Neural crest cell (in vitro differentiated cells): Measurements from ENCODE around the gene CAPN8. TPM values are rescaled to one million over a fixed set of nuclear protein-coding genes. Genes with fewer than 3 reads are reported as not detected.
A peak's percentile ranks its signal among the peaks of the same experiment; 100 is the strongest.

Source experiments
- DNase-seq: peaks from one replicate; pipeline ENCODE4 v3.0.0; 2021; ENCODE audit warnings: low read depth, mixed read lengths, low spot score
- H3K27ac Mint-ChIP-seq: one replicate; pipeline ENCODE4 v1.8.0; 2021; ENCODE audit warnings: mild to moderate bottlenecking, mixed read lengths; ENCODE audit not compliant: unreplicated experiment
- H3K27me3 Mint-ChIP-seq: 2 replicates; pipeline ENCODE4 v1.8.0; 2021; ENCODE audit warnings: low read depth, mild to moderate bottlenecking, mixed read lengths
- H3K36me3 Mint-ChIP-seq: 2 replicates; pipeline ENCODE4 v1.8.0; 2021; ENCODE audit warnings: low read depth, mild to moderate bottlenecking, mixed read lengths
- H3K4me1 Mint-ChIP-seq: 2 replicates; pipeline ENCODE4 v1.8.0; 2021; ENCODE audit warnings: mixed read lengths
- H3K4me3 Mint-ChIP-seq: one replicate; pipeline ENCODE4 v1.8.0; 2021; ENCODE audit warnings: mild to moderate bottlenecking, mixed read lengths
- H3K9me3 Mint-ChIP-seq: 2 replicates; pipeline ENCODE4 v1.8.0; 2021; ENCODE audit warnings: mixed read lengths
- CTCF ChIP-seq: fragments of 200-600 bp; sonication (generic); conservative IDR thresholded peaks from 2 replicates; pipeline ENCODE4 v1.5.0; 2021; ENCODE audit warnings: antibody characterized with exemption, mild to moderate bottlenecking
- total RNA-seq: library from RNA; stranded (reverse); gene quantifications from 2 replicates; pipeline ENCODE4 v1.2.1, GENCODE V29; 2021

The CAPN8 gene
- total RNA-seq, 1 donor from 2014 or later: not detected

DNA sequence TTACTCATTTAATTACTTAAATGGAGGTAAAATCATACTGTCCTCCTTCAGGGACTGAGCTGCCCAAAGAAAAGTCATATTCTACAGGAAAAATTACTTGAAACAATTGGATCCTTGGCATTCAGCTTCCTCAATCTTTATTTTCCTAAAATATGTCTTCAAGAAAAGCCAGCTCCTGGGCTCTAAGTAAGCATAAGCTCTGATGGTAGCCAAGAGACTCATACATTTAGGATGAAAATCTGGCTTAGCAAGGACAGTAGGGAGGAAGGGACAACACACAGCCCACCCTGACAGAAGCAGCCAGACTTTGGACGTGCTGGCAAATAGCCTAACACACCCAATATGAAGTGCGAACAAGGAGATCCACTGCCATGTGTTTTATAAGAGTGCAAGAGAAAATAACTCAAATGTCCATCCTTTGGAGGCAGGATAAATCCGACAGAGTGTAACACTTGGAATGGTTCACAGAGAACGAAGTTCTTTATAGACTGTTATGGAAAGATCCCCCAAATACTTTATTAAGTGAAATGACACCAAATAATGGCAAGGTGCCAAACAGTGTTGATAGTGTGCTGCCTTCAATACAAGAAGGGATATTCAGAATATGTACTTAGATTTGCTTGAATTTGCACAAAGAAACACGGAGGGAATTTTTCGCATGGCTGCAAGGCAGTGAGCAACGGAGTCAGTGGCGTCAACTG, 14.1 kb downstream of the CAPN8 start:
- Mint-ChIP-seq H3K9me3 (peaks cover 6% of the 10 kb centered on the region), H3K36me3 (no peaks in the 10 kb centered on the region), H3K27me3 (no peaks in the 10 kb centered on the region), H3K27ac (no peak overlapping the region), H3K4me1 (peaks cover 23% of the 10 kb centered on the region), H3K4me3 (no peak overlapping the region)
- TF ChIP-seq CTCF: no peak
- no peak for DNase-seq

GRCh38 chr1:223650465-223650864, 15.0 kb downstream of the CAPN8 start:
- Mint-ChIP-seq H3K4me3 (no peak overlapping the region), H3K4me1 (peaks cover 23% of the 10 kb centered on the region), H3K27ac (no peak overlapping the region), H3K9me3 (peaks cover 4% of the 10 kb centered on the region), H3K27me3 (no peaks in the 10 kb centered on the region), H3K36me3 (no peaks in the 10 kb centered on the region)
- DNase-seq: no peak
- no peak for TF ChIP-seq CTCF

GRCh38 chr1:223649222-223649621, 16.3 kb downstream of the CAPN8 start:
- H3K27me3 Mint-ChIP-seq: no peaks in the 10 kb centered on the region

DNA sequence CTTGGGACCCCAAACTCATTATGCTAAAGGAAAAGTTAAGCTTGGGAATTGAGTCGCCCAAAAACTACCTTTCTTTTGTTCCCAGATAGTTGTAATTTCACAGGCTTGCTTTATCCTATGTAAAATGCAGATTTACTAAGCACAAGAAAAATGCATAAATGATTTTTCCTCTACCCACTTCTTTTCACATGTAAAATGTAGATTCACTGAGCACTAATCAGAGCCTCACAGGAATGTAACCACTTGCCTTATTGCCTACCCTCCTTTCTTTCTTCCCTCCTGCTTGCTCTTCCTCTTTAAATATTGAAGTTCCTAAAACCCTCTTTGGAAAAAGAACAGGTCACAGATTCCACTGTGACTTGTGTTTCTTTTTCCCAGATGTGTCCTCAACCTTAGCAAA, 18.3 kb downstream of the CAPN8 start:
- TF ChIP-seq CTCF: no peak
- H3K9me3 Mint-ChIP-seq: peaks cover 4% of the 10 kb centered on the region
- no peaks in the 10 kb centered on the region for H3K27me3 Mint-ChIP-seq
- peak overlapping the region; percentile 62 for H3K27ac Mint-ChIP-seq
- DNase-seq: no peak
- H3K36me3 Mint-ChIP-seq: no peaks in the 10 kb centered on the region
- H3K4me1 Mint-ChIP-seq: peaks cover 7% of the 10 kb centered on the region
- no peak overlapping the region for H3K4me3 Mint-ChIP-seq

More at GRCh38 chr1:223649222-223649621, 16.3 kb downstream of the CAPN8 start:
- H3K36me3 Mint-ChIP-seq: no peaks in the 10 kb centered on the region
- peaks cover 23% of the 10 kb centered on the region for H3K4me1 Mint-ChIP-seq
- no peak for DNase-seq
- H3K4me3 Mint-ChIP-seq: no peak overlapping the region
- peaks cover 4% of the 10 kb centered on the region for H3K9me3 Mint-ChIP-seq
- no peak for TF ChIP-seq CTCF
- no peak overlapping the region for H3K27ac Mint-ChIP-seq

DNA sequence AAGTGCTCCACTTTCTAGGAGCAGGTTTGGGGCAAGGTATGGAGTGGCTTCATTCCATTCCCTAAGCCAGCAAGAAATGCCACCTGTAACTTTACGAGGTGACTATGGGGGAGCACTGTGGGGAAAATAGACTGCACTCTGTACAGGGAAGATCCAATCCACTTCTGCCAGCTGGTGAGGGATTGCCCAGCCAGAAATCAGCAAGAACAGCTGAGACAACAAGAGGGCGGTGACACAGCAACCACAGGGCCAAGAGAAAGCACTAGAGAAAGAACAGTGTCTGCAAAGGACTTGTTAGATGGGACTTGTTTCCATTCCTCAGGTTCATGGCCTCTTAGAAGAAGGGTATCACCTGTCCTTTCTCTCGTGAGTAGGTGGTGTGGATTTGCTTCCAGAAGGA, 19.6 kb downstream of the CAPN8 start:
- no peaks in the 10 kb centered on the region for H3K36me3 Mint-ChIP-seq
- TF ChIP-seq CTCF: no peak
- no peaks in the 10 kb centered on the region for H3K27me3 Mint-ChIP-seq
- peak overlapping the region; percentile 8 for H3K27ac Mint-ChIP-seq
- H3K9me3 Mint-ChIP-seq: peaks cover 4% of the 10 kb centered on the region
- no peak for DNase-seq
- no peaks in the 10 kb centered on the region for H3K4me1 Mint-ChIP-seq
- H3K4me3 Mint-ChIP-seq: no peak overlapping the region
